ENCODE measurements around the gene TMEM255B. TPM values are rescaled to one million over a fixed set of nuclear protein-coding genes. Genes with fewer than 3 reads are reported as not detected.

Gene TMEM255B
- total RNA-seq, 1 experiment from 2014 or later: 2.8 TPM

GRCh38 chr13:113783200-113783881 is 24.3 kb downstream of the TMEM255B start:
- H4K5ac ChIP-seq (ENCODE audit: insufficient read length, low read depth, low read length): no peak overlapping the region
- no peak overlapping the region for H2BK15ac ChIP-seq (ENCODE audit: low read depth, low read length)
- H3K14ac ChIP-seq (ENCODE audit: insufficient read depth, low read length): no peak overlapping the region
- H2BK120ac ChIP-seq (ENCODE audit: low read depth, low read length, poor library complexity, severe bottlenecking): no peak overlapping the region
- H3T11ph ChIP-seq (ENCODE audit: low read length): no peak overlapping the region
- peaks cover 12 to 13% of the 10 kb centered on the region in 2 experiments for H3K4me1 Mint-ChIP-seq
- H4K91ac ChIP-seq (ENCODE audit: insufficient read length, low read depth, low read length): no peak overlapping the region
- no peak overlapping the region for H3K4ac ChIP-seq (ENCODE audit: low read depth, low read length)
- no peaks in the 10 kb centered on the region; the same call in 1 of the 2 replicates for H3K4me1 ChIP-seq (ENCODE audit: insufficient read depth, low read length)
- no peaks in the 10 kb centered on the region for H4K20me1 ChIP-seq (ENCODE audit: control insufficient read depth, insufficient read depth, insufficient read length)
- no peak overlapping the region for H3K4me3 Mint-ChIP-seq
- H2BK5ac ChIP-seq (ENCODE audit: insufficient read length, low read length): no peak overlapping the region
- H3K9ac ChIP-seq (ENCODE audit: extremely low read depth, insufficient read length, low read length): no peak overlapping the region
- no peak overlapping the region for H3K18ac ChIP-seq (ENCODE audit: insufficient read length, low read depth, low read length)
- TF ChIP-seq, protein P1, sequence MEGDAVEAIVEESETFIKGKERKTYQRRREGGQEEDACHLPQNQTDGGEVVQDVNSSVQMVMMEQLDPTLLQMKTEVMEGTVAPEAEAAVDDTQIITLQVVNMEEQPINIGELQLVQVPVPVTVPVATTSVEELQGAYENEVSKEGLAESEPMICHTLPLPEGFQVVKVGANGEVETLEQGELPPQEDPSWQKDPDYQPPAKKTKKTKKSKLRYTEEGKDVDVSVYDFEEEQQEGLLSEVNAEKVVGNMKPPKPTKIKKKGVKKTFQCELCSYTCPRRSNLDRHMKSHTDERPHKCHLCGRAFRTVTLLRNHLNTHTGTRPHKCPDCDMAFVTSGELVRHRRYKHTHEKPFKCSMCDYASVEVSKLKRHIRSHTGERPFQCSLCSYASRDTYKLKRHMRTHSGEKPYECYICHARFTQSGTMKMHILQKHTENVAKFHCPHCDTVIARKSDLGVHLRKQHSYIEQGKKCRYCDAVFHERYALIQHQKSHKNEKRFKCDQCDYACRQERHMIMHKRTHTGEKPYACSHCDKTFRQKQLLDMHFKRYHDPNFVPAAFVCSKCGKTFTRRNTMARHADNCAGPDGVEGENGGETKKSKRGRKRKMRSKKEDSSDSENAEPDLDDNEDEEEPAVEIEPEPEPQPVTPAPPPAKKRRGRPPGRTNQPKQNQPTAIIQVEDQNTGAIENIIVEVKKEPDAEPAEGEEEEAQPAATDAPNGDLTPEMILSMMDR (conservative IDR thresholded peaks at IDR 0.05): no peak
- no peak overlapping the region for H3K56ac ChIP-seq (ENCODE audit: insufficient read length, low read depth, low read length)
- no peaks in the 10 kb centered on the region for H3K9me3 ChIP-seq (ENCODE audit: control insufficient read depth, low read depth, low read length)
- no CpG with 5 or more reads among the region's 12 CpGs for WGBS (ENCODE audit: extremely low coverage, insufficient read length, low lambda C conversion rate)
- H2AFZ ChIP-seq (ENCODE audit: low read length): no peak overlapping the region
- H2BK12ac ChIP-seq (ENCODE audit: insufficient read length, low read depth, low read length): no peak overlapping the region
- no peak overlapping the region for H3K27ac Mint-ChIP-seq
- H2BK20ac ChIP-seq (ENCODE audit: low read depth, low read length, poor library complexity, severe bottlenecking): no peak overlapping the region
- H2AK5ac ChIP-seq (ENCODE audit: insufficient read length, low read length): no peak overlapping the region
- H3K27me3 Mint-ChIP-seq (ENCODE audit: low read depth): peaks cover 18% of the 10 kb centered on the region
- H3K79me1 ChIP-seq (ENCODE audit: insufficient read depth, low read depth, low read length, poor library complexity, severe bottlenecking): no peaks in the 10 kb centered on the region
- no peaks in the 10 kb centered on the region for H3K23me2 ChIP-seq (ENCODE audit: insufficient read length, low read depth, low read length, poor library complexity, severe bottlenecking)
- no peak overlapping the region for H3K27ac ChIP-seq (ENCODE audit: insufficient read length, low read depth, low read length)
- DNase-seq: no peak
- H3K36me3 Mint-ChIP-seq (ENCODE audit: insufficient read depth in 1 of 3, low read depth in 3 of 3): peaks cover 2 to 10% (median 5%) of the 10 kb centered on the region in 3 experiments
- no peak overlapping the region for H4K8ac ChIP-seq (replicated peaks; ENCODE audit: insufficient read length, low read depth, low read length)
- H3K23ac ChIP-seq (ENCODE audit: insufficient read length, low read depth, low read length): no peak overlapping the region
- H3K27me3 ChIP-seq (ENCODE audit: insufficient read depth, low read length): no peaks in the 10 kb centered on the region
- no peaks in the 10 kb centered on the region for H3K79me2 ChIP-seq (ENCODE audit: insufficient read depth, low read length)
- H3K4me2 ChIP-seq (ENCODE audit: insufficient read depth, insufficient read length, low read length): no peak overlapping the region
- H3K9me3 Mint-ChIP-seq: peaks cover 14% of the 10 kb centered on the region in 2 experiments

Measured in H9 (cell line).